OCI-LY3 (cell line): ENCODE results near the gene KRTAP17-1.

ENCODE experiments used
- H2AFZ ChIP-seq: fragments of 200-600, 300-600 bp; shearing (Covaris generic); 2 replicates; pipeline ENCODE4 v1.6.0; 2014; ENCODE audit warnings: antibody characterized with exemption, low read depth, low read length
- H3K27ac ChIP-seq: fragments of 200-600, 300-600 bp; sonication (generic); 2 replicates; pipeline ENCODE4 v1.5.1; 2014; ENCODE audit warnings: mild to moderate bottlenecking, low read length, moderate library complexity, mixed read lengths
- H3K27me3 ChIP-seq: fragments of 200-600, 300-600 bp; sonication (generic); 2 replicates; pipeline ENCODE4 v1.6.1; 2014; ENCODE audit warnings: low read depth, low read length, mixed read lengths
- H3K36me3 ChIP-seq: fragments of 200-600, 300-600 bp; sonication (generic); replicated peaks from 2 replicates; pipeline ENCODE3; 2014; ENCODE audit warnings: low read depth, low read length, mixed read lengths
- H3K4me1 ChIP-seq: fragments of 300-600, 200-600 bp; sonication (generic); 2 replicates; pipeline ENCODE4 v1.6.1; 2014; ENCODE audit warnings: low read length, mixed read lengths
- H3K4me2 ChIP-seq: fragments of 200-600, 300-600 bp; sonication (generic); 2 replicates; pipeline ENCODE4 v1.6.1; 2014; ENCODE audit warnings: low read length, mixed read lengths
- H3K4me3 ChIP-seq: fragments of 300-600, 200-600 bp; sonication (generic); 2 replicates; pipeline ENCODE4 v1.5.1; 2014; ENCODE audit warnings: antibody characterized with exemption, mild to moderate bottlenecking, low read length, moderate library complexity
- H3K79me2 ChIP-seq: fragments of 300-600, 200-600 bp; shearing (Covaris generic); 2 replicates; pipeline ENCODE4 v1.6.1; 2014; ENCODE audit warnings: mild to moderate bottlenecking, low read length, mixed read lengths
- H3K9ac ChIP-seq: fragments of 300-600, 200-600 bp; shearing (Covaris generic); 2 replicates; pipeline ENCODE4 v1.6.0; 2014; ENCODE audit warnings: mild to moderate bottlenecking, low read length, moderate library complexity
- H3K9me3 ChIP-seq: fragments of 200-600, 300-600 bp; shearing (Covaris generic); 2 replicates; pipeline ENCODE4 v1.6.1; 2014; ENCODE audit warnings: low read length, mixed read lengths; ENCODE audit not compliant: insufficient read depth
- H4K20me1 ChIP-seq: fragments of 200-600, 300-600 bp; sonication (generic); 2 replicates; pipeline ENCODE4 v1.6.1; 2016; ENCODE audit warnings: low read length, mixed read lengths; ENCODE audit not compliant: insufficient read depth
- EZH2phosphoT487 ChIP-seq: fragments of 200-600 bp; shearing (Covaris generic); IDR thresholded peaks from 2 replicates; pipeline ENCODE4 v1.6.1; 2018; ENCODE audit warnings: antibody characterized with exemption, mixed run types, low read depth
- TF ChIP-seq, protein P1 (sequence below): fragments of 200-600, 300-600 bp; sonication (generic); IDR thresholded peaks from 2 replicates; pipeline ENCODE4 v1.5.1; 2014; ENCODE audit warnings: antibody characterized with exemption, low read length, low read depth

Gene KRTAP17-1

DNA sequence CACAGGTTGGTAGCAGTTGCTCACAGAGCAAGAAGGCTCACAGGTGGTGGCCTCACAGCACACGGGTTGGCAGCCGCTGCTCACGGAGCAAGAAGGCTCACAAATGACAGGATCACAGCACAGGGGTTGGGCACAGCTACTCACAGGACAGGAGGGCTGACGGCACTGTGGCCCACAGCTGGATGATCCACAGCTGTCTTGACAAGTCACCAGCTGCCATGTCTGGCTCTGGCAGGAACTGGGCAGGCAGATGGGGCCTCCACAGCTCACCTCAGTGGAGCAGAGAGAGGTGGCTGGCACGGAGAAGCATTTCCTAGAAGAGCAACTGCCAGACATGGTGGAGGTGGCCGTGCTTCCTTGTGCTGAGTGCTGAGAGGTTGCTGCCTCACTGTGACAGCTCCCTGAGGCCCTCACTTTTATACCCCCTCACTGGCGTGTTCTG is 6.6 kb downstream of the KRTAP17-1 start, which contains the start of gene KRTAP16-1:
Gene KRTAP16-1 (minus strand): TSS at position 392 of the 442 bp plus-strand sequence. CDS start 56 bp downstream, at position 336.
- 0 out of 2 replicates have a peak within 1 kb of the TSS, but pooled peaks have one; percentile 3 for H2AFZ ChIP-seq
- H3K4me1 ChIP-seq, result peaks cover 6% of the 10 kb centered on the region; the same call in 1 of the 2 replicates
- peak within 1 kb of the TSS; percentile 28 for H3K4me2 ChIP-seq
- no peaks in the 10 kb centered on the region for H4K20me1 ChIP-seq
- no peak within 1 kb of the TSS for H3K27ac ChIP-seq
- 0 out of 2 replicates have a peak within 1 kb of the TSS, but pooled peaks have one; percentile 11 for H3K4me3 ChIP-seq
- H3K36me3 ChIP-seq, result no peaks in the 10 kb centered on the region
- no peak within 1 kb of the TSS for H3K9ac ChIP-seq
- no peaks in the 10 kb centered on the region for H3K9me3 ChIP-seq
- peaks cover 22% of the 10 kb centered on the region for H3K27me3 ChIP-seq
- H3K79me2 ChIP-seq, result no peaks in the 10 kb centered on the region
- TF ChIP-seq, protein P1, sequence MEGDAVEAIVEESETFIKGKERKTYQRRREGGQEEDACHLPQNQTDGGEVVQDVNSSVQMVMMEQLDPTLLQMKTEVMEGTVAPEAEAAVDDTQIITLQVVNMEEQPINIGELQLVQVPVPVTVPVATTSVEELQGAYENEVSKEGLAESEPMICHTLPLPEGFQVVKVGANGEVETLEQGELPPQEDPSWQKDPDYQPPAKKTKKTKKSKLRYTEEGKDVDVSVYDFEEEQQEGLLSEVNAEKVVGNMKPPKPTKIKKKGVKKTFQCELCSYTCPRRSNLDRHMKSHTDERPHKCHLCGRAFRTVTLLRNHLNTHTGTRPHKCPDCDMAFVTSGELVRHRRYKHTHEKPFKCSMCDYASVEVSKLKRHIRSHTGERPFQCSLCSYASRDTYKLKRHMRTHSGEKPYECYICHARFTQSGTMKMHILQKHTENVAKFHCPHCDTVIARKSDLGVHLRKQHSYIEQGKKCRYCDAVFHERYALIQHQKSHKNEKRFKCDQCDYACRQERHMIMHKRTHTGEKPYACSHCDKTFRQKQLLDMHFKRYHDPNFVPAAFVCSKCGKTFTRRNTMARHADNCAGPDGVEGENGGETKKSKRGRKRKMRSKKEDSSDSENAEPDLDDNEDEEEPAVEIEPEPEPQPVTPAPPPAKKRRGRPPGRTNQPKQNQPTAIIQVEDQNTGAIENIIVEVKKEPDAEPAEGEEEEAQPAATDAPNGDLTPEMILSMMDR, result no peak

DNA sequence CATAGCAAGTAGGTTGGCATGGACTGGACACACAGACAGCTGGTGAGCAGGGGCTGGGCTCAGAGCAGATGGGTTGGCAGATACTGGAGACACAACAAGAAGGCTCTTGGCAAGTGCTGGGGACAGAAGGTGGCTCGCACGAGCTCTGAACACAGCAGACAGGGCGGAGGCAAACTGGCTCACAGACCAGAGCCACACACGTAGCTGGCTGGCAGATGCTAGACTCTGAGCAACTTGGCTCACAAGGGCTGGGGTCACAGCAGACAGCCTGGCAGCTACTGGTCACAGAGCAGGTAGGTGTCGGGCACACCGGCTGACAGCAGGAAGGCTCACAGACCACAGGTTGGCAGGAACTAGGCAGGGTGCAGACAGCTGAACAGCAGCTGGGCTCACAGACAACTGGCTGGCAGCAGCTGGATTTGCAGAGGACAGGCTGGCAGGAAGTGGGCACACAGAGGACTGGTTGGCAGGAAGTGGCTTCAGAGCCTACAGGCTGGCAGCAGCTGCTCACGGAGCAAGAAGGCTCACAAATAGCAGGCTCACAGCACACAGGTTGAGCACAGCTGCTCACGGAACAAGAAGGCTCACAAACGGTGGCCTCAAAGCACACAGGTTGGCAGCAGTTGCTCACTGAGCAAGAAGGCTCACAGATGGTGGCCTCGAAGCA is 7.1 kb downstream of the KRTAP17-1 start:
- peaks cover 22% of the 10 kb centered on the region for H3K27me3 ChIP-seq
- no peak for TF ChIP-seq EZH2phosphoT487
- TF ChIP-seq, protein P1, result no peak
- no peak overlapping the region for H3K27ac ChIP-seq
- no peak overlapping the region for H3K9ac ChIP-seq
- H4K20me1 ChIP-seq, result no peaks in the 10 kb centered on the region
- H3K4me1 ChIP-seq, result peaks cover 6% of the 10 kb centered on the region; the same call in 1 of the 2 replicates
- H3K4me3 ChIP-seq, result 0 out of 2 replicates have a peak overlapping the region, but pooled peaks have one; percentile 11
- H3K79me2 ChIP-seq, result no peaks in the 10 kb centered on the region
- H3K9me3 ChIP-seq, result no peaks in the 10 kb centered on the region
- H3K36me3 ChIP-seq, result no peaks in the 10 kb centered on the region
- 0 out of 2 replicates have a peak overlapping the region, but pooled peaks have one; percentile 3 for H2AFZ ChIP-seq
- H3K4me2 ChIP-seq, result peak overlapping the region; percentile 28

DNA sequence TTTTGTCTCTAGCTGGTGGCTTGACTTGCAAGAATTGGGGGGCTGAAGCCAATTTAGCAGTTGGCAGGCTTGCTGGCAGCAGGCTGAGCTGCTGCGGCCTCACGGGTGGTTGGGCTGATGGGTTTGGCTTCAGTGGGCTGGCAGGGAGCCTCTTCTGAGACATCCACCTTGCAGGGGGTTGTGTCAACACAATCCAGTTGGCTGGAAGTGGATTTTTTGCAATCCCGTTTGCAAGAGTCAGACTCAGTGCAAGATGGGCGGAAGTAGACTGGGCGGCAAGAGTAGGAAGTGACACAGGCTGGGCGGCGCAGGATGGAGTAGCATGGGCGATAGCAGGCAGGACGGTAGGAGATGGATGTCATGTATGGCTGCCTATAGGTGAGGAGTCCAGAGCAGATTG is 7.9 kb downstream of the KRTAP17-1 start:
- Histone ChIP-seq H3K36me3 (no peaks in the 10 kb centered on the region), H3K4me3 (no peak overlapping the region), H3K9ac (no peak overlapping the region), H3K27me3 (peaks cover 19% of the 10 kb centered on the region), H2AFZ (no peak overlapping the region), H3K9me3 (no peaks in the 10 kb centered on the region), H3K79me2 (no peaks in the 10 kb centered on the region), H3K4me2 (no peak overlapping the region), H3K27ac (no peak overlapping the region), H4K20me1 (no peaks in the 10 kb centered on the region), H3K4me1 (peaks cover 6% of the 10 kb centered on the region; the same call in 1 of the 2 replicates)
- no peak for TF ChIP-seq EZH2phosphoT487
- TF ChIP-seq, protein P1, result no peak

DNA sequence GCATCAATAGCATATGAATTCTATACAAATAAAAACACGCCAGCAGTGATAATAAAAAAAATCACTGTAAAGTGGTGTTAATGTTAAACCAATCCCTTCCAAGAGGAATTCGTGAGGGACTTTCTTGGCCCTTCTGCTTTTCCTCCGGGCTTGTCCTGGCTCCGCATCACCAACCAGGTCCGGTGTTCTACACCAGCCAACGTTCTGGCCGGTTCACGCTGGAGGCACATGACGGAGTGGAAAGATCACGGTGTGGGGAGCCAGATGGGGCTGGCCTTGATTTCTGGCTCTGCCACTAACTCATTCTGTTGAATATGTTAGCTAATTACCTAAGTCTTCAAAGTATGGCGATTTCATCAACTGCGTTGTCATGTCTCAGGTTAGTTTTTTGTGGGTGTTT is 11.4 kb downstream of the KRTAP17-1 start:
- H3K4me1 ChIP-seq, result peaks cover 6% of the 10 kb centered on the region; the same call in 1 of the 2 replicates
- TF ChIP-seq EZH2phosphoT487, result no peak
- TF ChIP-seq, protein P1, result no peak
- no peaks in the 10 kb centered on the region for H3K9me3 ChIP-seq
- H2AFZ ChIP-seq, result no peak overlapping the region
- H3K4me3 ChIP-seq, result no peak overlapping the region
- H3K27ac ChIP-seq, result no peak overlapping the region
- no peaks in the 10 kb centered on the region for H3K79me2 ChIP-seq
- H3K27me3 ChIP-seq, result peaks cover 8% of the 10 kb centered on the region; the same call in 1 of the 2 replicates
- no peak overlapping the region for H3K4me2 ChIP-seq
- H3K36me3 ChIP-seq, result no peaks in the 10 kb centered on the region
- no peaks in the 10 kb centered on the region for H4K20me1 ChIP-seq
- no peak overlapping the region for H3K9ac ChIP-seq
